Measurements from ENCODE around the gene CNTN5.
A peak's percentile ranks its signal among the peaks of the same experiment; 100 is the strongest.

CNTN5 gene

DNA sequence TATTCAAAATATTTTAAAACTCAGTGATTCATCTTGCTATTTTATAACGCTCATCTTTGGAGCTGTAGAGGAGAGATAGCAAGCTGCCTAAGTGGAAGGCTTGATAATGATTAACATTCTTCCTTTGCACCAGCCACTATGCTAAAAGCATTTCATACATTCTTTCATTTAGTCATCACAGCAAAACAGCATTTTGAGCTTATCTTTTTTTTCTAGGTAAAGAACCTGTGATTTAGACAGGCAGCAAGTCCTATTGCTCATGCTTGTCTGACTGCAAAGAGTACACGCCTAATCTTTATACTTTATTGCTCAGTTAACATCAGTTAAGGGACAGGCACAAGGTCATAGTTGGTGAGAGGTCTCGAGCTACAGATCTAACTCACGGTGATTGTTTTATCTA, 953.2 kb downstream of the CNTN5 start:
- Histone ChIP-seq H3K36me3 (ENCODE audit: control insufficient read depth in 1 of 2, insufficient read depth in 2 of 2, low read length in 2 of 2) (no peaks in the 10 kb centered on the region), H3K27ac (ENCODE audit: low read depth, low read length) (no peak overlapping the region), H3K4me1 (ENCODE audit: control insufficient read depth in 1 of 2, insufficient read depth in 2 of 2, low read length in 2 of 2) (no peaks in the 10 kb centered on the region), H3K18ac (ENCODE audit: low read length) (no peak overlapping the region), H2BK120ac (ENCODE audit: insufficient read depth, low read length, poor library complexity) (no peak overlapping the region), H3K9me3 (ENCODE audit: insufficient read depth, low read depth, low read length) (peaks cover 2% of the 10 kb centered on the region), H3K23ac (ENCODE audit: low read length) (no peak overlapping the region), H2BK12ac (ENCODE audit: low read length) (no peak overlapping the region), H3K27me3 (ENCODE audit: insufficient read depth, low read length) (no peaks in the 10 kb centered on the region), H3K4me2 (ENCODE audit: low read length) (no peak overlapping the region), H3K9ac (ENCODE audit: low read length) (no peak overlapping the region), H3K4me3 (ENCODE audit: low read depth, low read length) (no peak overlapping the region), H2BK5ac (ENCODE audit: low read depth, low read length, poor library complexity) (no peak overlapping the region), H4K91ac (ENCODE audit: low read depth, low read length) (no peak overlapping the region), H2AK5ac (ENCODE audit: low read length) (no peak overlapping the region), H3K79me2 (ENCODE audit: control insufficient read depth, insufficient read depth, low read length, poor library complexity) (no peaks in the 10 kb centered on the region), H3K79me1 (ENCODE audit: low read length) (no peaks in the 10 kb centered on the region), H4K8ac (ENCODE audit: low read depth, low read length) (no peak overlapping the region), H2AFZ (ENCODE audit: insufficient read depth, low read length, poor library complexity) (no peak overlapping the region), H3K14ac (ENCODE audit: low read length) (no peak overlapping the region), H3K4ac (ENCODE audit: low read depth, low read length) (no peak overlapping the region), H4K12ac (ENCODE audit: low read depth, low read length) (no peak overlapping the region)
- WGBS (ENCODE audit: extremely low coverage, insufficient coverage, insufficient read length), result no CpG with 5 or more reads among the region's 4 CpGs
- DNase-seq, result peak; percentile 4 to 58

DNA sequence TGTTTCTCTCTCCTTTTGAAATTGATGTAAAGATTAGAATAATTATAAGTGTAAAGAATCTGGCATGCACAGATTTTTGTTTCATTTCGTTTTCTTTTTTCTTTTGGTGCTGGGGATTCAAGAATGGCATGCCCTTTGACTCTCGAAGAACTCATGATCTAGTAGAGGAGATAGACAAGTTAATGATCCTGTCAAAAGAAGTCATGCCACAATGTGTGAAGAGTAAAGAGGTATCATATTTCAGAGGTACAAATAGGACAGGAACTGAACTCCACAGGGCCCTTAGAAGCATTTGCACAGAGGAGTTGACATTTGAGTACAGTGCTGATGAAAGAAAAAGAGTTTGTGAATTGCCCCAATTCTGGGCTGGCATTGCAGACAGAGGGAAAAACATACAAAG, 958.3 kb downstream of the CNTN5 start:
- H3K14ac ChIP-seq (ENCODE audit: low read length), result no peak overlapping the region
- H2BK12ac ChIP-seq (ENCODE audit: low read length), result no peak overlapping the region
- no peak for DNase-seq
- no peak overlapping the region for H3K23ac ChIP-seq (ENCODE audit: low read length)
- H2AFZ ChIP-seq (ENCODE audit: insufficient read depth, low read length, poor library complexity), result no peak overlapping the region
- H3K4me1 ChIP-seq (ENCODE audit: control insufficient read depth in 1 of 2, insufficient read depth in 2 of 2, low read length in 2 of 2), result no peaks in the 10 kb centered on the region
- H3K4ac ChIP-seq (ENCODE audit: low read depth, low read length), result no peak overlapping the region
- H3K18ac ChIP-seq (ENCODE audit: low read length), result no peak overlapping the region
- WGBS (ENCODE audit: extremely low coverage, insufficient coverage, insufficient read length), result no CpG with 5 or more reads among the region's 2 CpGs
- H2BK120ac ChIP-seq (ENCODE audit: insufficient read depth, low read length, poor library complexity), result no peak overlapping the region
- H3K36me3 ChIP-seq (ENCODE audit: control insufficient read depth in 1 of 2, insufficient read depth in 2 of 2, low read length in 2 of 2), result no peaks in the 10 kb centered on the region
- H4K8ac ChIP-seq (ENCODE audit: low read depth, low read length), result no peak overlapping the region
- no peak overlapping the region for H2AK5ac ChIP-seq (ENCODE audit: low read length)
- no peak overlapping the region for H3K27ac ChIP-seq (ENCODE audit: low read depth, low read length)
- H3K4me3 ChIP-seq (ENCODE audit: low read depth, low read length), result no peak overlapping the region
- H3K9me3 ChIP-seq (ENCODE audit: insufficient read depth, low read depth, low read length), result peaks cover 2% of the 10 kb centered on the region
- no peak overlapping the region for H4K91ac ChIP-seq (ENCODE audit: low read depth, low read length)
- H3K4me2 ChIP-seq (ENCODE audit: low read length), result no peak overlapping the region
- no peaks in the 10 kb centered on the region for H3K79me1 ChIP-seq (ENCODE audit: low read length)
- H3K79me2 ChIP-seq (ENCODE audit: control insufficient read depth, insufficient read depth, low read length, poor library complexity), result no peaks in the 10 kb centered on the region
- H4K12ac ChIP-seq (ENCODE audit: low read depth, low read length), result no peak overlapping the region
- no peak overlapping the region for H3K9ac ChIP-seq (ENCODE audit: low read length)
- H2BK5ac ChIP-seq (ENCODE audit: low read depth, low read length, poor library complexity), result no peak overlapping the region
- no peaks in the 10 kb centered on the region for H3K27me3 ChIP-seq (ENCODE audit: insufficient read depth, low read length)

DNA sequence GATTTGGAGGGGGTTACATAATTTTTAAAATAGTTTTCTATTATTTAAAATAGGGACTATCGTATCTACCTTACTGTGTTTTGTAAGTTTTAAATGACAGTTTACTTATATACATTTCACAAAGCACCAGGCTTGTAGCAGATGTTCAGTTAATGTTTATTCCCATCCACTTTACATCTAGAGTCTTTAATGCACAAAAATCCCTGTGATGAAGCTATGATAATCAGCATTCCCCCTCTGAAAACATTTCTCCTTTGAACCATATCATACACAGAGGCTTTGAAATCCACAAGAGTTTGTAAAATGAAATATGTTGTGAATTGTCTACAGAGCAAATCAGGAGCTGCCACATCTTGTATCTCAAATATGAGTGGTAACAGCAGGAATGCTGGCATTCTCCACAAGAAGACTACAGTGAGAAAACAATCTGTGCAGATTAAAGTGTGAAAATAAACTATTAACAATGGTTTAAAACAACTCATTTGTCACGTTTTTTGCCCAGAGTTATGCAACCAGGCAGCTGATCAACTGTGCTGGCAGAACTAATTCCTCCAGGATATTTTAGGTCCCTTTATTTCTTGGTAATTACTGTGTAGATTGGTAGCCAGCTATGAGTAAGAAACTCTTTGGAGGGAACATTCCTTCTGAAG, 967.2 kb downstream of the CNTN5 start:
- H4K8ac ChIP-seq (ENCODE audit: low read depth, low read length), result no peak overlapping the region
- H4K12ac ChIP-seq (ENCODE audit: low read depth, low read length), result no peak overlapping the region
- no peak overlapping the region for H3K4me2 ChIP-seq (ENCODE audit: low read length)
- H3K18ac ChIP-seq (ENCODE audit: low read length), result no peak overlapping the region
- H3K36me3 ChIP-seq (ENCODE audit: control insufficient read depth in 1 of 2, insufficient read depth in 2 of 2, low read length in 2 of 2), result no peaks in the 10 kb centered on the region
- H3K4me3 ChIP-seq (ENCODE audit: low read depth, low read length), result no peak overlapping the region
- H4K91ac ChIP-seq (ENCODE audit: low read depth, low read length), result no peak overlapping the region
- no peak overlapping the region for H3K4ac ChIP-seq (ENCODE audit: low read depth, low read length)
- no peaks in the 10 kb centered on the region for H3K79me1 ChIP-seq (ENCODE audit: low read length)
- DNase-seq, result peak in 1 of 2 donors; percentile 9
- no peak overlapping the region for H3K14ac ChIP-seq (ENCODE audit: low read length)
- no peaks in the 10 kb centered on the region for H3K79me2 ChIP-seq (ENCODE audit: control insufficient read depth, insufficient read depth, low read length, poor library complexity)
- no peak overlapping the region for H2BK120ac ChIP-seq (ENCODE audit: insufficient read depth, low read length, poor library complexity)
- H3K9ac ChIP-seq (ENCODE audit: low read length), result no peak overlapping the region
- H2BK12ac ChIP-seq (ENCODE audit: low read length), result no peak overlapping the region
- no peak overlapping the region for H3K23ac ChIP-seq (ENCODE audit: low read length)
- no peak overlapping the region for H2BK5ac ChIP-seq (ENCODE audit: low read depth, low read length, poor library complexity)
- H3K4me1 ChIP-seq (ENCODE audit: control insufficient read depth in 1 of 2, insufficient read depth in 2 of 2, low read length in 2 of 2), result no peaks in the 10 kb centered on the region
- H3K27ac ChIP-seq (ENCODE audit: low read depth, low read length), result no peak overlapping the region
- H2AK5ac ChIP-seq (ENCODE audit: low read length), result no peak overlapping the region
- WGBS (ENCODE audit: extremely low coverage, insufficient coverage, insufficient read length), result no CpG with 5 or more reads among the region's 2 CpGs
- no peaks in the 10 kb centered on the region for H3K27me3 ChIP-seq (ENCODE audit: insufficient read depth, low read length)
- H2AFZ ChIP-seq (ENCODE audit: insufficient read depth, low read length, poor library complexity), result no peak overlapping the region
- no peaks in the 10 kb centered on the region for H3K9me3 ChIP-seq (ENCODE audit: insufficient read depth, low read depth, low read length)

DNA sequence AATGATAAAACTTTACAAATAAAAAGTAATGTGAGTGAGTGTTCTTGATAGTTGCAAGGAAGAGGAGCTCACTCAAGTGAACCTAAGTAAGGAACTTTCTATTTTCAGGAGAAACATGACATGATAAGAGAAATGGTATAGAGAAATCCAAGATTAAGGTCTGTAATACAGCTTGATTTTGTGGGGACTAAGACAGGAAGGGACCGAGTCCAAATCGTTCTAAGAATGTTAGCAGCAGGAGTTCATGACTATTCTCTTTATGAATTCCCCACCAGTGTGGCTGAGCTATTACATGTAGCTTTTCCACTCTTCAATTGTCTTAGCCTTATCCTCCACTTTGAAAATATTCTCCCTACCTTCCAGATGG, 967.7 kb downstream of the CNTN5 start:
- no peak overlapping the region for H3K9ac ChIP-seq (ENCODE audit: low read length)
- no peak overlapping the region for H2BK12ac ChIP-seq (ENCODE audit: low read length)
- H3K4me3 ChIP-seq (ENCODE audit: low read depth, low read length), result no peak overlapping the region
- H4K12ac ChIP-seq (ENCODE audit: low read depth, low read length), result no peak overlapping the region
- H3K4me1 ChIP-seq (ENCODE audit: control insufficient read depth in 1 of 2, insufficient read depth in 2 of 2, low read length in 2 of 2), result no peaks in the 10 kb centered on the region
- no peaks in the 10 kb centered on the region for H3K9me3 ChIP-seq (ENCODE audit: insufficient read depth, low read depth, low read length)
- no peak overlapping the region for H3K4me2 ChIP-seq (ENCODE audit: low read length)
- DNase-seq, result no peak
- H3K14ac ChIP-seq (ENCODE audit: low read length), result no peak overlapping the region
- no peaks in the 10 kb centered on the region for H3K36me3 ChIP-seq (ENCODE audit: control insufficient read depth in 1 of 2, insufficient read depth in 2 of 2, low read length in 2 of 2)
- no peak overlapping the region for H3K4ac ChIP-seq (ENCODE audit: low read depth, low read length)
- no peaks in the 10 kb centered on the region for H3K79me1 ChIP-seq (ENCODE audit: low read length)
- H2AK5ac ChIP-seq (ENCODE audit: low read length), result no peak overlapping the region
- no CpG with 5 or more reads among the region's 2 CpGs for WGBS (ENCODE audit: extremely low coverage, insufficient coverage, insufficient read length)
- H3K79me2 ChIP-seq (ENCODE audit: control insufficient read depth, insufficient read depth, low read length, poor library complexity), result no peaks in the 10 kb centered on the region
- no peaks in the 10 kb centered on the region for H3K27me3 ChIP-seq (ENCODE audit: insufficient read depth, low read length)
- no peak overlapping the region for H2BK120ac ChIP-seq (ENCODE audit: insufficient read depth, low read length, poor library complexity)
- H3K18ac ChIP-seq (ENCODE audit: low read length), result no peak overlapping the region
- no peak overlapping the region for H4K91ac ChIP-seq (ENCODE audit: low read depth, low read length)
- H2BK5ac ChIP-seq (ENCODE audit: low read depth, low read length, poor library complexity), result no peak overlapping the region
- no peak overlapping the region for H3K27ac ChIP-seq (ENCODE audit: low read depth, low read length)
- no peak overlapping the region for H3K23ac ChIP-seq (ENCODE audit: low read length)
- no peak overlapping the region for H4K8ac ChIP-seq (ENCODE audit: low read depth, low read length)
- no peak overlapping the region for H2AFZ ChIP-seq (ENCODE audit: insufficient read depth, low read length, poor library complexity)
